HPDE6-E6E7 (cell line): ENCODE measurements around the gene LAMC3.

Experiments used
- DNase-seq: peaks from one replicate; pipeline ENCODE4 v3.0.0; 2011; ENCODE audit warnings: missing footprints; ENCODE audit errors: extremely low spot score

The LAMC3 gene

DNA sequence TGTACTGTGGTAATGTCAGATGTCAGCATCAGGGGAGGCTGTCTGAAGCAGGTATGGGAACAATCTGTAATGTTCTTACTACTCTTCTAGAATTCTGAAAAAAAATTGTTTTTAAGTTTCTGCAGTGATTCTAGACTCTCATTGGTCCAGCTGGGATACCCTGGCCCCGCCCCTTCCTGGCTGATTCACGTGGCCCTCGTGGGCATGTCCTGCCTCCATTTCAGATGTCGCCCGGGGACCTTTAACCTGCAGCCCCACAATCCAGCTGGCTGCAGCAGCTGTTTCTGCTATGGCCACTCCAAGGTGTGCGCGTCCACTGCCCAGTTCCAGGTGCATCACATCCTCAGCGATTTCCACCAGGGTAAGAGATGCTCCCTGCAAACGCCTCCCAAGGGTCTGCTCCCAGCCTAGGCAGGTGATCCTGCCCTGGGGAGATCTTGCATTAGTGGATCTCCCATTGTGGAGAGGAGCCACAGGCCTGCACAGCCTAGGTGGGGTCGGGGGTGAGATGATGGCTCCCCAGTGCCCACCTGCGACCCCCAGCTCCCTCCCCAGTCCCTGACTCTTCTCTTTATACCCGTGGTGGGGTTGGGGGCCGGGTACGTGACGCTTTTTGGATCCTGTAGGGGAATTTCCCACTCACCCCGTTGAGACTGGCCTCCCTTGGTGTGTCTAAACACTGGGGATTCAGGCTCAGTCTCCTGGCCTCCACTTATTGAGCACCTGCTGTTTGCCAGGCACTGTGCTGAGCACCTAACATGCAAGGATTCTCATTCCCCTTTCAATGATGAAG, 36.5 kb downstream of the LAMC3 start:
- DNase-seq = no peak

DNA sequence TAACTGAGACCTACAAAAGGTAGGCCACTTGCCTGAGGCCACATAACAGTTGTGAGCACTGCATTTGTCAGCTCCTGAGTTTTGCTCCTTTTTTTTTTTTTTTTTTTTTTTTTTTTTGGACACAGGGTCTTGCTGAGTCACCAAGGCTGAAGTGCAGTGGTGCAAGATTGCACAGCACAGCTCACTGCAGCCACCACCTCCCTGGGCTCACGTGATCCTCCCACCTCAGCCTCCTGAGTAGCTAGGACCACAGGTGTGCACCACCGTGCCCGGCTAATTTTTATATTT, 37.1 kb downstream of the LAMC3 start:
- no peak for DNase-seq

DNA sequence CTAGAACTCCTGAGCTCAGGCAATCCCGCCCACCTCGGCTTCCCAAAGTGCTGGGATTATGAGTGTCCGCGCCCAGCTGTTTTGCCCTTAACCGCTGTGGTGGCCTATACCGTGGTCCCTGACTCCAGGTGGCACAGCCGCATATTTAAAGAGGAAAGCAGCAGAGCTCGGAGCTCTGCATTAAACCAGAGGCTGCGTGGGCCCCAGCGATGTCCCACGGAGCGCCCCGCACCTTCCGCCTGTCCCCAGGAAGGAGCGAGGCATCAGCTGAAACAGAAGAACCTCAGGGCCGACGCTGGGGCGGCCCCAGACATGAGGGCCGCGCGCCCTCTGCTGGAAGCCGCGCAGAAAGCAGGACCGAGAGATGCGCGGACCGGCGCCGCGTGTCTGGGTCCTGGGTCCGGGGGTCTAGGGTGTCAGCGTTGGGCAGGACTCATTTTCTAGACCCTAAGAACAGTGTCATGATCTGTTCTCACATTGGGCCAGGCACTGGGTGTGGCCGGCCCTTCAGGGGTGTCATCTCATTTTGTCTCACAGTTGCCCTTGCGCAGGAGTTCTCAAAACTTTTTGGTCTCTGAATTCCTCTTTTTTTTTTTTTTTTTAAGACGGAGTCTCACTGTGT, 37.7 kb downstream of the LAMC3 start:
- DNase-seq = peak; percentile 66

DNA sequence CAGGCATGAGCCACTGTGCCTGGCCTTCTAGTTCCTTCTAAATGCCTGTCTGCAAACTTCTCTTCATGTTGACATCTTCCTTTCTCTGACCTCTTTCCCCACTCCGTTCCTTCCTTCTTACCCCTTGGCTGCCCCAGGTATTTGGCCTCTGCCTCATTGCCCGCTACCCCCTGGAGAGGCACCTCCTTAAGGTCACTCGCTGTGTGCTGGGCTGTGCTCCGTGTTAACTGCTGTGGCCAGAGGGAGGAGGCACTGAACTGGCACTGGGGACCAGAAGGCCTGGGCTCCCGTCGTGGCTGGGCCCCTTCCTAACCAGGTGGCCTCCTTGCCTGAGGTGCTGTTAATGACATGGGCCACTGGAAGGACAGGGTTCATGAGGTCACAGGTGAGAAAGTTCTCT, 39.4 kb downstream of the LAMC3 start:
- DNase-seq = no peak

DNA sequence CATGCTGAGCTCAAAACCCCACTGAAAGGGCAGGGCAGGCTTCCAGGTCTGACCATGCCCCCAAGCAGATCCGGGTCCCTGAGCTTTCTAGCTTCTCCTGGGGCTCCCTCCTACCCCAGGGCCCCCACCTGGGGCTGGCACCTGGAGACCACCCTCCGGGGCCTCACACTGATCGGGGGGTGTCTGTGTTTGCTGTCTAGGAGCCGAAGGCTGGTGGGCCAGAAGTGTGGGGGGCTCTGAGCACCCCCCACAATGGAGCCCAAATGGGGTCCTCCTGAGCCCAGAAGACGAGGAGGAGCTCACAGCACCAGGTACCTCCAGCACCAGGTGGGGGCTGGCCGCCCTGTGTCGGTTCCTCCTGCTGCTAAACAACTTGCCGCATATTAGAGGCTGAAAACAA, 39.8 kb downstream of the LAMC3 start:
- DNase-seq = no peak

DNA sequence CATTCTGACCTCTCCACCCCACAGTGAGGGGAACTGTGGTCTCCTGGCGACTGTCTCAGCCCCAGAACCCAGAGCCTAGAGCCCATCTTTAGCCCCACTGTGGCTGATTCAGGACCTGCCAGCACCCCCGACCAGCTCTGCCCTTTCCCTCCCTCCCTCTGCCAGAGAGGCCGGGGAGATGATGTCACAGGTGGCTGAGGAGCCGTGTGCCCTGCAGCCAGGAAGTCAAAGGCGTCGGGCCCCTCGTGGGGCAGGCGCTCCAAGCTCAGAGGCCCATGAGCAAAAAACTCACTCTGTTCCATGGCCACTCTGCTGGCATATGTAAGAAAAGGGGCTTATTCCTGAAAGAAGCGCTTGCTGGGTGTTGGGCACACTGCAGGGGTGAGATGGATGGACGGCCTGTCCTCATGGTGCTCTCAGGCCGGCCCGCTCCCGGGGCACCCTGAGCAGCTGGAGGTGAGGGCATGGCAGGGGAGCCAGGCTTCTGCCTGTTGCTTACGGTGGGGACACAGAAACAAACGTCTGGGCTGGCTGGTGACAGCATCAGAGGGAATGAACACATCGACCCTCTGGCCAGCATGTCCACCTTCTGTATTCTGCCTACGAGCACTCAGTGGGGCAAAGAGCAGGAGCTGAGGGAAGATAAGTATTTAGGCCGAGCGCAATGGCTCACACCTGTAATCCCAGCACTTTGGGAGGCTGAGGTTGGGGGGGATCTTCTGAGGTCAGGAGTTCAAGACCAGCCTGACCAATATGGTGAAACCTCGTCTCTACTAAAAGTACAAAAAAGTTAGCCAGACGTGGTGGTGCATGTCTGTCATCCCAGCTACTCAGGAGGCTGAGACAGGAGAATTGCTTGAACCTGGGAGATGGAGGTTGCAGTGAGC, 41.1 kb downstream of the LAMC3 start:
- no peak for DNase-seq

DNA sequence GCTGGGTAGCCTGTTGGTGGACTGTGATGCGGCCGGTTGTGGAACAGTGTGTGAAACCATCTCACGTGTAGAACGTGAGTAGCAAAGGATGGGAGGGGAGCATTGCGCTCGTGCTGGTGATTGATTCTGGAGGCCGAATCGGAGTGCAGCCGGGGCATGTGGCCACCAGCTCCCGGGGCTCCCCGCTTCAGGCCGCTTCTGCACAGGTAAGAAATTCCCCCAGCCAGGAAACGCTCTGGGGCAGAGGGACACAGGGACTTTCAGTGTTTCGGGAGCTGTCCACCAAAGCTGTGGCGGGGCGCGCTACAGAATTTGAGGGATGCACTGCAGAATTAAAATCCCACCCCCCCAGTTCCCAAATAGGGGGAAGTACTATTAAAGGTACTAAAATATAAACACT, 41.9 kb downstream of the LAMC3 start:
- no peak for DNase-seq

DNA sequence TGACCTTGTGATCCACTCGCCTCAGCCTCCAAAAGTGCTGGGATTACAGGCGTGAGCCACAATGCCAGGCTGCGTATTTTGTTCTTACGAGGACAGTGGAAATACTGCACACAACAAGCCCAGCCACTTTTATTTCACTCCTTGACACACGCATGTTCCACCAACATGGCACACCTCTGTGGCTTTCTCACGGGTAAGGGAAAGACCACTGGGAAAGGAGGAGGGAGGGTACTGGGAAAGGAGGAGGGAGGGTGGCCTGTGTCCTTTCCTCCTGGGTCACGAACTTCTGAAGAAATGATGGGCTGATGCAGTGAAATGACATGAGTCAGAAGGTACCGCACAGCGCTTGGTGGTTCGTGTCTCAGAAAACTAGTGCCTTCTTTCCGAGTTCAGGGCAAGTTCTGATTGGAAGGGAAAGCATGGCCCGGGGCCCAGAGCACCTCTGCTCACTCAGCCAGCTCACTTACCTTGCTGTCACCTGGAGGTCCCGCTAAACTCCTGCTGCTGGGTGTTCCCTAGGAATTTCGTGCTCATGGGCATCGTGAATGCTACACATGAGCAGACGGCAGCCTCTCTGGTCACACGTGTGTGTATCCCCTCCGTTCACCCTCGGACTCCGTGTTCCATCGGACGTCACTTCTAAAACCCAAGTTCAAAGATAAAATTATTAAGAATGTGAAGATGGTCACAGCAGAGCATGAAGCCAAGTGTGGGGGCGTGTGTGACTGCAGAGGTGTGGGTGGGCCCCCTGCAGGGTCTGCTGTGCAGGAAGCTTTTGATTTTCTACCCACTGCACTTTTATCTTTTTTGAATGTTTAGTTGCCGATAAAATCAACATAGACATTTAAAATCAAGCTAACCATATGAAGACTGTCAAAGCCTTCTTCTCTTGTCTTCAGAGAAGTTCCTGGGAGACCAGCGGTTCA, 42.9 kb downstream of the LAMC3 start:
- DNase-seq = no peak

DNA sequence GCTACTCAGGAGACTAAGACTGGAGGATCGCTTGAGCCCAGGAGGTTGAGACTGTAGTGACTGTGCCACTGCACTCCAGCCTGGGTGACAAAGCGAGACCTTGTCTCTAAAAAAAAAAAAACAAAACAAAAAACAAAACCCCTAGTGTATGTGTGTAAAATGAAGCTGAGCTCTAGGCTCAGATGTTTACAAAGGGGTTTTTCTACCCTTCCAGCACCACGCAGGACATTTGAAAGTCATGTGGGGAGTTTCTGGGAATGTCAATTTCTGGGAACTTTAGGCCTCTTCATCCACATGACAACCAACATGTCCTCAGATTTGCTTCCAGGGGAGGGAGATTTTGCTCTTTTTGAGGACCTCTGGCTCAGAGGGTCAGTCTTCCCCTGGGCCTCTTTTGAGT, 44.9 kb downstream of the LAMC3 start:
- no peak for DNase-seq

DNA sequence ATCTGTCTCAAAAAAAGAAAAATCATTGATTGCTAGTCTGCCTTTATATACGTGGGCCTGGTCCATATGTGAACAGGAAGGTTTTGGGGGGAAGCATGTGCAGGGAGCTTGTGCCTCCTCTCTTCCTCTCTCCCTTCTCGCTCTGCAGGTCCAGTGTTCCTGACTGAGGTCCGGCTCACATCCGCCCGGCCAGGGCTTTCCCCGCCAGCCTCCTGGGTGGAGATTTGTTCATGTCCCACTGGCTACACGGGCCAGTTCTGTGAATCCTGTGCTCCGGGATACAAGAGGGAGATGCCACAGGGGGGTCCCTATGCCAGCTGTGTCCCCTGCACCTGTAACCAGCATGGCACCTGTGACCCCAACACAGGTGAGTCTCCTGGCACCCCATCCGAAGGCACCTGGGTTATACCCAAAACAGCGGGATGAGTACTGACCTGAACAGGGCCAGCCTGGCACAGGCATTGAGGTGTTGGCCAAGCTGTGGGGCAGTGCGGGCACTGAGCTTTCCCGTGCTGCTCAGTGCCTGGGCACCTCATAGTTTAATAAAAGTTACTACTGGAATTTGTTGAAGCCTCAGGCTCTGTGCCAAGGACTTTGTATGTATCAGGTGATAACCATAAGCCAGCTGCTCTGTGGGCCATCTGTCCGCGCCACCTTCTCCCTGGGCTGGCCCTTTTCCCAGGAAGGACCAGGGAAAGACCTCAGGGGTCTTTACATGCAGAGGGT, 48.0 kb downstream of the LAMC3 start:
- no peak for DNase-seq

DNA sequence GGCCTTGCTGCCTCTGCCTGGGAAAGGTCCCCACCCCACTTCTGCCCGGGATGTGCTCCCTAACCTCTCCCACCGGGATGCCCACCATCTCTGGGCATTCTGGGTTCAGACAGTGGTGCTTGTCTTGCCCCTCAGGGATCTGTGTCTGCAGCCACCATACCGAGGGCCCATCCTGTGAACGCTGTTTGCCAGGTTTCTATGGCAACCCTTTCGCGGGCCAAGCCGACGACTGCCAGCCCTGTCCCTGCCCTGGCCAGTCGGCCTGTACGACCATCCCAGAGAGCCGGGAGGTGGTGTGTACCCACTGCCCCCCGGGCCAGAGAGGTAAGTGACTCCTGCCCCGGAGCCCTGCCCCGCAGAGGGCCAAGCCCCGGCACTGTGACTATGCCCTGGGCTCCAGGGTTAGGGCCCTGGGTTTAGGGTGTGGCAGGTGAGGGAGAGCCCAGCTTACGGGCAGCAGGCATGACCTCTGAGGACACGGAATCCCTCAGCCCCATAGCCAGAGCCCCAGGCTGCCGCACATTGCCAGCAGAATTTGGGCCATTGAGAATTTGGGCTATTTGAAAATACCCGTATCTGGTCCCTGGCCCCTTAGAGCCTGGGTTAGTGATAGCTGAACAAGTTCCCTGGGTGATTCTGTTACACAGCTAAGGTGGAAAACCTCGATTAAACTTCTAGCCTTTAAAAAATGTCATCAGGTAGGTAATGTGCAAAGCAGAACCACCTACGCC, 52.1 kb downstream of the LAMC3 start:
- DNase-seq = no peak

DNA sequence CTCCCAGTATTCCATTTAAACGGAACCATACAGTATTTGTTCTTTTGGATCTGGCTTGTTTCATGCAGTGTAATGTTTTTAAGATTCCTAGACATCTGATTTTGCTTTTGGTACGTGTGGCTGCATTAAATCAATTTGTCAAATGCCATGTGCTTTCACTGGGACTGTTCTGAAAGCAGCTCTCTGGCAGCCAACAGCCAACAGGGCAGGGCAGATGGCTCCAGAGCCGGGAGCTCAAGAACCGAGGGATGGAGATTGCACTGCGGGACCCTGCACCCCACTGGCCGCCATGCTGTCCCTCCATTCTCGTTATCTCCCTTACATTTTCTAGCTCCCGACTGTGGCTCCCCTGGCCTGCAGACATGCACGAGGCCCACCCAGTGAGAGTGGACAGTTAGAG, 54.0 kb downstream of the LAMC3 start:
- no peak for DNase-seq

DNA sequence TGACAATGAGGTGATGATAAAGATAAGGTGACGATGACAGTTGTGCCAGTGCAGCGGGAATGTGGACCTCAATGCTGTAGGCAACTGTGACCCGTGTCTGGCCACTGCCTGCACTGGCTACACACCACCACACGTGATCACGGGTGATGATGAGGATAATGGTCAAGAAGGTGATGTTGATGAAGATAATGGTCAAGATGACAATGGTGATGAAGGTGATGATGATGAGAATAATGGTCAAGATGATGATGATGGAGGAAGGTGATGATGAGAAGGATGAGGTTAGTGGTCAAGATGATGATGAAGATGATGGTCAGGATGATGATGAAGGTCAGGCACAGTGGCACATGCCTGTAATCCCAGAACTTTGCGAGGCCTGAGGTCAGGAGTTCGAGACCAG, 56.6 kb downstream of the LAMC3 start:
- DNase-seq = no peak

DNA sequence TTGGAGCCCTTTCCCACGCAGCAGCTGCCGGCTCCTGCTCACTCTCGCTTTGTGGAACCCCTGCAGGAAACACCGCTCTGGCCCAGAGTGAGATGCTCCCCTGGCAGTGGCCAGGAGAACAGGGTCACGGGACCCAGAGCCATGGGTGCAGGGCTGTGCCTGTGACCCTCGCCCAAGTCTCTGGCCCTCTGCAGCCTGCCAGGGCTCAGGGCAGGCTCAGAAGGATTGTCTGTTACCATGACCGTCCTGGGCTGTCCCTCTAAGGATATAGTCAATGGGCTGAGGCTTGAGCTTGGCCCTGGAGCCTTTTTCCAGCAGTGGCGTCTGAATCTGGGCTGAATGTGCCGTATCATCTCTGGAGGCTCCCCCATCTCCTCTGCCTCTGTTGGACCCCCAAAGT, 58.7 kb downstream of the LAMC3 start:
- no peak for DNase-seq

DNA sequence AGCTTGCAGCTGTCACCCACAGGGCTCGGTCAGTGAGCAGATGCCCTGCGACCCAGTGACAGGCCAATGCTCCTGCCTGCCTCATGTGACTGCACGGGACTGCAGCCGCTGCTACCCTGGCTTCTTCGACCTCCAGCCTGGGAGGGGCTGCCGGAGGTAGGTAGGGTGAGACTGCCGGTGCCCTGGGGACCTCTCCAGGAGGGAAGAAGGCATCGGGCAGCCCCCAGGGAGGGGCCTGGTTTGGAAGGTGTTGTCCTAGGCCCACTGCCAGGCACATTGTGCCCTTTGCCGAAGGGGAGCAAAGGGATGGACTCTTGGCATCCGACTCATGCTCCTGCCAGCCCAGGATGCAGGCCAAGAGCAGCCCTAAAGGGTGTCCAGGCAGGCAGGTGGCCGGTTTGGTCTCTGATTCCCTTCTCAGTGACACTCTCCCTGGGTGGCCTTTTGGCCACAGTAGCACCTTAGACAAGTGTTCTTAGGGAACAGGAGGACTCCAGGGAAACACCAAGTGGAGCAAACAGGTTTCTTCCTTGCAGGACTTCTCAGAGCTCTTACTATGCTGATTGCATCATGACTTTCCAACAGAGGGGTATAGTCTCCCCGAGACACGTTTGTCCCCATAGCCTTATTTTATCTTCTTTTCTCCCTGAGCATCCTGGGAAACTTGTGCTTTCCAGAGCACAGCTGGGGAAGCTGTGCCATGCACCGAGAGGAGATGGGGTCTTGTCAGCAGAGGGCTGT, 59.3 kb downstream of the LAMC3 start:
- DNase-seq = no peak

DNA sequence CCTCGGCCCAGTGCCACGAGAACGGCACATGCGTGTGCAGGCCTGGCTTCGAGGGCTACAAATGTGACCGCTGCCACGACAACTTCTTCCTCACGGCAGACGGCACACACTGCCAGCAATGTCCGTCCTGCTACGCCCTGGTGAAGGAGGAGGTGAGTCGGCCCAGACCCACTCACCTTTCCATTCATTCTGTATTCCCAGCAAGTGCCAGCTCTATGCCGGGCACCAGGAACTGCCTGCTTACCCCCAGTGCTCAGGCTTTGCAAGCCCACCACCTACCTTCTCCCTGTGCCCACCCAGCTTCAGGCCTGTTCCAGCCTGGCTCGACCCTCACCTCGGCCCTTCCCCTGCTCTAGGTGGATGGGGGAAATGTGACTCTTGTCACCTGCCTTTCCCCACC, 60.7 kb downstream of the LAMC3 start:
- no peak for DNase-seq

DNA sequence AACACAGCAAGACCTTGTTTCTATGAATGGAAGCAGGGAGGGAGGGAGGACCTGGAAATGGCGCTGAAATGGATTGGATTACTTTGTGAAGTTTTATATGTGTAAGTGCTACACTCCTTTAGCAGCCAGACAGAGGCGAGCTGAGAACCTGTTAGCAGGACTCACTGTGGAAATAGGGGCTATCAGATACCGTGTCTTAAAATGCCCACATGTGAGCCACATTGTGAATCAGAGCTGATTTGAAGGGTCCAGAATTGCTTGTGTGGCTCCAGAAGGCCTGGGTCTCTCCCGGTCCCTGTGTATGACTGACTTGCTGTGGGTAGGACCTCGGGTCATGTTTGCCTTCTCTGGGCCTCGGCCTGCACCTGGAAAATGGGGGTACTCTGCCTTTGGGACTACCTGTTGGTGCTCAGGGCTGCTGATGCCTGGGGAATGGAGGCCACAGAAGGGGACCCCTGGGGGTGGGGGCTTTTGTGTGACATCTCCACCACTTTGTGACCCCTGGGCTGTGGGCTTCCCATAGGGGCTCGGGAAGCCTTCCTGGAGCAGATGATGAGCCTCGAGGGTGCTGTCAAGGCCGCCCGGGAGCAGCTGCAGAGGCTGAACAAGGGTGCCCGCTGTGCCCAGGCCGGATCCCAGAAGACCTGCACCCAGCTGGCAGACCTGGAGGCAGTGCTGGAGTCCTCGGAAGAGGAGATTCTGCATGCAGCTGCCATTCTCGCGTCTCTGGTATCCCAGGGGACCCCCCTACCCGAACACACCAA, 63.3 kb downstream of the LAMC3 start:
- no peak for DNase-seq

DNA sequence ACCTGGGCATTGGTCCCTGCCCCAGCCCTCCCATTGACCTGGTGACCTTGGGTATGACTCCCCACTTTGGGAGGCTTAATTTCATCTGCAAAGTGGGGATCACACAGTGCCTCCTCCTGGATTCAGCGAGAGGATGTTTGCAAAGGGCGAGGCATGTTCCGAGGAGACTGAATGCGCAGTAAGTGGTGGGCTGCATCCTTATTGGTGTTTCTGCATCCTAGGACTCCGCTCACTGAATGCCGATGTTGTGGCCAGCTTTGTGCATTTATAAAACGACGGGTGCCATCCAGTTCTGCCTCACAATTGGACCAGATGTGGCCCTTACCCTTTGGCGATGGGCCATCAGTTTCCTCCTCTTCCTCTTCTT, 63.9 kb downstream of the LAMC3 start:
- DNase-seq = no peak
